ENCODE measurements around the gene EDN2.

The EDN2 gene

GRCh38 chr1:41486053-41486370 is 1.5 kb upstream of the EDN2 start:
- H2BK120ac ChIP-seq (ENCODE audit: insufficient read depth, low read length, poor library complexity) = peak overlapping the region; percentile 69
- no CpG with 5 or more reads among the region's 4 CpGs for WGBS (ENCODE audit: extremely low coverage, insufficient coverage, insufficient read length)
- H4K12ac ChIP-seq (ENCODE audit: low read depth, low read length) = no peak overlapping the region
- H3K27me3 ChIP-seq (ENCODE audit: insufficient read depth, low read length) = no peaks in the 10 kb centered on the region
- DNase-seq = no peak
- peak overlapping the region; percentile 21 for H3K4ac ChIP-seq (ENCODE audit: low read depth, low read length)
- H3K9ac ChIP-seq (ENCODE audit: low read length) = no peak overlapping the region
- peak overlapping the region; percentile 62 for H2BK5ac ChIP-seq (ENCODE audit: low read depth, low read length, poor library complexity)
- H3K79me2 ChIP-seq (ENCODE audit: control insufficient read depth, insufficient read depth, low read length, poor library complexity) = peaks cover 5% of the 10 kb centered on the region
- H3K18ac ChIP-seq (ENCODE audit: low read length) = peak overlapping the region; percentile 33
- H4K91ac ChIP-seq (ENCODE audit: low read depth, low read length) = peak overlapping the region; percentile 56
- no peak overlapping the region for H3K4me3 ChIP-seq (ENCODE audit: low read depth, low read length)
- H2BK12ac ChIP-seq (ENCODE audit: low read length) = peak overlapping the region; percentile 68
- peak overlapping the region; percentile 45 for H3K14ac ChIP-seq (ENCODE audit: low read length)
- H4K8ac ChIP-seq (ENCODE audit: low read depth, low read length) = peak overlapping the region; percentile 44
- peaks cover 51 to 53% of the 10 kb centered on the region in 2 experiments for H3K4me1 ChIP-seq (ENCODE audit: control insufficient read depth in 1 of 2, insufficient read depth in 2 of 2, low read length in 2 of 2)
- no peaks in the 10 kb centered on the region for H3K36me3 ChIP-seq (ENCODE audit: control insufficient read depth in 1 of 2, insufficient read depth in 2 of 2, low read length in 2 of 2)
- peaks cover 42% of the 10 kb centered on the region for H3K79me1 ChIP-seq (ENCODE audit: low read length)
- H3K23ac ChIP-seq (ENCODE audit: low read length) = no peak overlapping the region
- no peaks in the 10 kb centered on the region for H3K9me3 ChIP-seq (ENCODE audit: insufficient read depth, low read depth, low read length)
- peak overlapping the region; percentile 31 for H2AK5ac ChIP-seq (ENCODE audit: low read length)
- peak overlapping the region; percentile 29 for H3K4me2 ChIP-seq (ENCODE audit: low read length)
- peak overlapping the region; percentile 67 for H3K27ac ChIP-seq (ENCODE audit: low read depth, low read length)
- no peak overlapping the region for H2AFZ ChIP-seq (ENCODE audit: insufficient read depth, low read length, poor library complexity)

DNA sequence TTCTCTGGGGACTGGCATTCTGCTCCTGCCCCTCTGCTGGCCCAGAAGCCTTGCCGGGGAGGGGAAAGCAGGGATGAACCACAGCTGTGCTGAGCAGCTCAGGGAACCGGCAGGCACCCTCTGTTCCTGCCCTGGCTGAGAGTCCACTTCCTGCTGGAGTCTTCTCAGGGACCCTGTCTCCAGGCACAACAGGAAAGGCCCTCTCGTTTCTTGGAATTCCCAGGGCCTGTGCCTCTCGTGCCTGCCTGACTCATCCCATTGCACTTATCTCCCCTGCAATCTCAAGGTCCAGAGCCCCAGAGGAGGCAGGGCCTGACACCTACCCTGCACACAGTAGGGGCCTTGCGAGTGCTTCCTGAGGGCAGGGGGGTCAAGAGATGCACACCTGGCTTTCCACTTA is 1.1 kb upstream of the EDN2 start:
- Histone ChIP-seq H3K4me1 (ENCODE audit: control insufficient read depth in 1 of 2, insufficient read depth in 2 of 2, low read length in 2 of 2) (peaks cover 51 to 53% of the 10 kb centered on the region in 2 experiments), H4K8ac (ENCODE audit: low read depth, low read length) (peak overlapping the region; percentile 69), H3K9ac (ENCODE audit: low read length) (no peak overlapping the region), H3K18ac (ENCODE audit: low read length) (no peak overlapping the region), H3K23ac (ENCODE audit: low read length) (no peak overlapping the region), H4K12ac (ENCODE audit: low read depth, low read length) (no peak overlapping the region), H2AFZ (ENCODE audit: insufficient read depth, low read length, poor library complexity) (no peak overlapping the region), H3K79me1 (ENCODE audit: low read length) (peaks cover 42% of the 10 kb centered on the region), H2AK5ac (ENCODE audit: low read length) (peak overlapping the region; percentile 94), H3K27ac (ENCODE audit: low read depth, low read length) (peak overlapping the region; percentile 67), H3K79me2 (ENCODE audit: control insufficient read depth, insufficient read depth, low read length, poor library complexity) (peaks cover 5% of the 10 kb centered on the region), H3K27me3 (ENCODE audit: insufficient read depth, low read length) (no peaks in the 10 kb centered on the region), H3K14ac (ENCODE audit: low read length) (peak overlapping the region; percentile 81), H2BK5ac (ENCODE audit: low read depth, low read length, poor library complexity) (peak overlapping the region; percentile 62), H3K4me2 (ENCODE audit: low read length) (no peak overlapping the region), H3K9me3 (ENCODE audit: insufficient read depth, low read depth, low read length) (no peaks in the 10 kb centered on the region), H2BK120ac (ENCODE audit: insufficient read depth, low read length, poor library complexity) (peak overlapping the region; percentile 90), H3K36me3 (ENCODE audit: control insufficient read depth in 1 of 2, insufficient read depth in 2 of 2, low read length in 2 of 2) (no peaks in the 10 kb centered on the region), H2BK12ac (ENCODE audit: low read length) (peak overlapping the region; percentile 77), H4K91ac (ENCODE audit: low read depth, low read length) (peak overlapping the region; percentile 89), H3K4me3 (ENCODE audit: low read depth, low read length) (no peak overlapping the region), H3K4ac (ENCODE audit: low read depth, low read length) (peak overlapping the region; percentile 21)
- WGBS (ENCODE audit: extremely low coverage, insufficient coverage, insufficient read length) = no CpG with 5 or more reads among the region's 5 CpGs
- DNase-seq = peak; percentile 52 to 68

DNA sequence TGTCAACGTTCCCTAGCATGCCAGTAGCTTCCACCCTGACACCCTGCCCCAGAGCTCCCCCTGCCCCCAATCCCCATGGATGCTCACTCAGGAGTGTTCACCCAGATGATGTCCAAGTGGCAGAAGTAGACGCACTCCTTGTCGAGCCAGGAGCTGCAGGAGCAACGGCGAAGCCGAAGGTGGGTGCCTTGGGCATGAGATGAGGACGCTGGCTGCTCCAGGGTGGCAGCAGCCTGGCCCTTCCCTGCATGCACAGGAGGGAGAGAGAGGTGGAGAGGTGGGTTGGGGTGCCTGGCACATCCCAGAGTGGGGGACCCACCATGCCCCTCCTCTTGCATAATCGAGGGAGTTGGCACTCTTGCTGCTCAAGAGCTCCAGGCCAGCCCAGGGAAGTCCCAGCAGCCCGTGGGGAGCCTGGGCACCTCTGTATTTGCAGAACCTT is 502 bp downstream of the EDN2 start:
- peak overlapping the region; percentile 77 for H2BK12ac ChIP-seq (ENCODE audit: low read length)
- H4K12ac ChIP-seq (ENCODE audit: low read depth, low read length) = no peak overlapping the region
- no peaks in the 10 kb centered on the region for H3K36me3 ChIP-seq (ENCODE audit: control insufficient read depth in 1 of 2, insufficient read depth in 2 of 2, low read length in 2 of 2)
- no CpG with 5 or more reads among the region's 9 CpGs for WGBS (ENCODE audit: extremely low coverage, insufficient coverage, insufficient read length)
- H3K23ac ChIP-seq (ENCODE audit: low read length) = no peak overlapping the region
- no peak overlapping the region for H4K8ac ChIP-seq (ENCODE audit: low read depth, low read length)
- H3K4ac ChIP-seq (ENCODE audit: low read depth, low read length) = no peak overlapping the region
- no peak overlapping the region for H3K9ac ChIP-seq (ENCODE audit: low read length)
- no peak overlapping the region for H3K27ac ChIP-seq (ENCODE audit: low read depth, low read length)
- H2BK5ac ChIP-seq (ENCODE audit: low read depth, low read length, poor library complexity) = no peak overlapping the region
- peaks cover 5% of the 10 kb centered on the region for H3K79me2 ChIP-seq (ENCODE audit: control insufficient read depth, insufficient read depth, low read length, poor library complexity)
- no peak overlapping the region for H2AFZ ChIP-seq (ENCODE audit: insufficient read depth, low read length, poor library complexity)
- H2BK120ac ChIP-seq (ENCODE audit: insufficient read depth, low read length, poor library complexity) = no peak overlapping the region
- H3K27me3 ChIP-seq (ENCODE audit: insufficient read depth, low read length) = no peaks in the 10 kb centered on the region
- peaks cover 46% of the 10 kb centered on the region for H3K79me1 ChIP-seq (ENCODE audit: low read length)
- H3K14ac ChIP-seq (ENCODE audit: low read length) = no peak overlapping the region
- no peak overlapping the region for H3K4me3 ChIP-seq (ENCODE audit: low read depth, low read length)
- peak overlapping the region; percentile 70 for H3K18ac ChIP-seq (ENCODE audit: low read length)
- H4K91ac ChIP-seq (ENCODE audit: low read depth, low read length) = peak overlapping the region; percentile 89
- peaks cover 53 to 54% of the 10 kb centered on the region in 2 experiments for H3K4me1 ChIP-seq (ENCODE audit: control insufficient read depth in 1 of 2, insufficient read depth in 2 of 2, low read length in 2 of 2)
- H3K9me3 ChIP-seq (ENCODE audit: insufficient read depth, low read depth, low read length) = no peaks in the 10 kb centered on the region
- no peak for DNase-seq
- H3K4me2 ChIP-seq (ENCODE audit: low read length) = no peak overlapping the region
- H2AK5ac ChIP-seq (ENCODE audit: low read length) = peak overlapping the region; percentile 65

GRCh38 chr1:41483001-41483850 is 1.3 kb downstream of the EDN2 start:
- Histone ChIP-seq H3K4me2 (ENCODE audit: low read length) (no peak overlapping the region), H3K14ac (ENCODE audit: low read length) (peak overlapping the region; percentile 13)
- WGBS (ENCODE audit: extremely low coverage, insufficient coverage, insufficient read length) = no CpG with 5 or more reads among the region's 21 CpGs

More at GRCh38 chr1:41483001-41483850, 1.3 kb downstream of the EDN2 start:
- no peaks in the 10 kb centered on the region for H3K9me3 ChIP-seq (ENCODE audit: insufficient read depth, low read depth, low read length)
- H3K27ac ChIP-seq (ENCODE audit: low read depth, low read length) = no peak overlapping the region
- H2BK120ac ChIP-seq (ENCODE audit: insufficient read depth, low read length, poor library complexity) = peak overlapping the region; percentile 55
- H2BK12ac ChIP-seq (ENCODE audit: low read length) = peak overlapping the region; percentile 48
- peak; percentile 71 to 83 for DNase-seq
- H3K9ac ChIP-seq (ENCODE audit: low read length) = no peak overlapping the region
- H3K18ac ChIP-seq (ENCODE audit: low read length) = peak overlapping the region; percentile 9
- peak overlapping the region; percentile 89 for H4K91ac ChIP-seq (ENCODE audit: low read depth, low read length)
- peak overlapping the region; percentile 12 for H4K8ac ChIP-seq (ENCODE audit: low read depth, low read length)
- H2AK5ac ChIP-seq (ENCODE audit: low read length) = peak overlapping the region; percentile 58
- H3K4me1 ChIP-seq (ENCODE audit: control insufficient read depth in 1 of 2, insufficient read depth in 2 of 2, low read length in 2 of 2) = peaks cover 52 to 53% of the 10 kb centered on the region in 2 experiments
- no peaks in the 10 kb centered on the region for H3K36me3 ChIP-seq (ENCODE audit: control insufficient read depth in 1 of 2, insufficient read depth in 2 of 2, low read length in 2 of 2)
- H2BK5ac ChIP-seq (ENCODE audit: low read depth, low read length, poor library complexity) = peak overlapping the region; percentile 20
- peak overlapping the region; percentile 20 for H2AFZ ChIP-seq (ENCODE audit: insufficient read depth, low read length, poor library complexity)
- peaks cover 48% of the 10 kb centered on the region for H3K79me1 ChIP-seq (ENCODE audit: low read length)
- no peaks in the 10 kb centered on the region for H3K27me3 ChIP-seq (ENCODE audit: insufficient read depth, low read length)
- H3K23ac ChIP-seq (ENCODE audit: low read length) = no peak overlapping the region
- H3K4ac ChIP-seq (ENCODE audit: low read depth, low read length) = peak overlapping the region; percentile 17
- H3K4me3 ChIP-seq (ENCODE audit: low read depth, low read length) = no peak overlapping the region
- H4K12ac ChIP-seq (ENCODE audit: low read depth, low read length) = no peak overlapping the region
- H3K79me2 ChIP-seq (ENCODE audit: control insufficient read depth, insufficient read depth, low read length, poor library complexity) = peaks cover 5% of the 10 kb centered on the region
